Activated CD8-positive, alpha-beta T cell treated with anti-CD3 and anti-CD28 coated beads, Interleukin-2, amount 10 ng/mL, durations not matched to agents 7 days and 5 days (primary cell): ENCODE results near the gene RNF39. TPM values are rescaled to one million over a fixed set of nuclear protein-coding genes. Genes with fewer than 3 reads are reported as not detected.

Experiments
- ATAC-seq: fragments of 150-1000 bp; cut with Tn5 transposase; one replicate; pipeline ENCODE4 v1.10.0; 2021; ENCODE audit warnings: moderate library complexity
- CTCF ChIA-PET: fragments of 350-600 bp; sonication (Branson Sonifier 250); formaldehyde crosslinking; loops from one replicate; lab custom pipeline; 2021; ENCODE audit warnings: antibody characterized with exemption; lab: Charles Lee
- POLR2A ChIA-PET: fragments of 350-600 bp; sonication (Branson Sonifier 250); formaldehyde crosslinking; loops from one replicate; lab custom pipeline; 2021; ENCODE audit warnings: antibody characterized with exemption; lab: Charles Lee
- DNase-seq: peaks from one replicate; pipeline ENCODE4 v3.0.0-alpha.2; 2020
- H3K27ac Mint-ChIP-seq: one replicate; pipeline ENCODE4 v1.8.0; 2021; ENCODE audit warnings: mild to moderate bottlenecking, mixed read lengths
- H3K27me3 Mint-ChIP-seq: one replicate; pipeline ENCODE4 v1.8.0; 2021; ENCODE audit warnings: low read depth, mixed read lengths
- H3K36me3 Mint-ChIP-seq: one replicate; pipeline ENCODE4 v1.8.0; 2021; ENCODE audit warnings: low read depth, mixed read lengths
- H3K4me1 Mint-ChIP-seq: one replicate; pipeline ENCODE4 v1.8.0; 2021; ENCODE audit warnings: low read depth, mixed read lengths
- H3K4me3 Mint-ChIP-seq: one replicate; pipeline ENCODE4 v1.8.0; 2021; ENCODE audit warnings: mild to moderate bottlenecking, mixed read lengths
- H3K9me3 Mint-ChIP-seq: one replicate; pipeline ENCODE4 v1.8.0; 2022; ENCODE audit warnings: mixed read lengths; ENCODE audit not compliant: insufficient read depth
- total RNA-seq, 2 experiments: library from RNA; stranded (reverse); gene quantifications; one replicate each; pipeline ENCODE4 v1.2.3, GENCODE V29; 2021

Gene RNF39
- total RNA-seq, 2 experiments from 2014 or later, result not detected

- ChIA-PET CTCF (interaction anchor here (0.8 to 2.8 kb wide), 3 partner anchors 35 to 64 kb away, joined by 3 to 17 read pairs (median 9); no protein-coding TSS in a partner anchor), POLR2A (interaction anchor here (1.2 kb wide), 1 partner anchor 20 kb away, joined by 3 read pairs; no protein-coding TSS in a partner anchor)
- Mint-ChIP-seq H3K4me1 (peaks cover 50% of the 10 kb centered on the region), H3K36me3 (peaks cover 53% of the 10 kb centered on the region), H3K9me3 (no peaks in the 10 kb centered on the region), H3K27me3 (peaks cover 17% of the 10 kb centered on the region), H3K4me3 (peak overlapping the region; percentile 87), H3K27ac (peak overlapping the region; percentile 94)
- ATAC-seq, result no peak
- no peak for DNase-seq
Observed at GRCh38 chr6:30067460-30068139, 8.0 kb downstream of the RNF39 start.

- H3K36me3 Mint-ChIP-seq, result peaks cover 58% of the 10 kb centered on the region
- ChIA-PET POLR2A (interaction anchor here (0.6 to 2.4 kb wide), 19 partner anchors 9 to 1144 kb away, joined by 3 to 17 read pairs (median 4); partner anchors contain the start of genes HLA-A, MDC1 and TRIM26), CTCF (interaction anchor here (0.8 to 2.8 kb wide), 8 partner anchors 9 to 417 kb away, joined by 3 to 17 read pairs (median 6); partner anchors contain the start of gene RNF39)
- no peaks in the 10 kb centered on the region for H3K9me3 Mint-ChIP-seq
- ATAC-seq (peak; percentile 98), DNase-seq (peak; percentile 100)
- H3K4me3 Mint-ChIP-seq, result peak within 1 kb of the TSS; percentile 87
- peaks cover 10% of the 10 kb centered on the region for H3K27me3 Mint-ChIP-seq
- peaks cover 54% of the 10 kb centered on the region for H3K4me1 Mint-ChIP-seq
- H3K27ac Mint-ChIP-seq, result peak within 1 kb of the TSS; percentile 94
Observed at GRCh38 chr6:30066577-30067459, 8.8 kb downstream of the RNF39 start, which contains the start of gene PPP1R11. Gene PPP1R11 (plus strand): TSS chr6:30067198. CDS start chr6:30067411, 213 bp downstream.

- Mint-ChIP-seq H3K27me3 (peaks cover 4% of the 10 kb centered on the region), H3K4me1 (peaks cover 53% of the 10 kb centered on the region), H3K9me3 (no peaks in the 10 kb centered on the region), H3K27ac (peak overlapping the region; percentile 94), H3K4me3 (peak overlapping the region; percentile 87), H3K36me3 (peaks cover 60% of the 10 kb centered on the region)
- ChIA-PET POLR2A (interaction anchor here (0.6 to 2.4 kb wide), 18 partner anchors 8 to 1143 kb away, joined by 3 to 17 read pairs (median 4); partner anchors contain the start of genes HLA-A, MDC1 and TRIM26), CTCF (interaction anchor here (0.8 to 2.8 kb wide), 9 partner anchors 9 to 416 kb away, joined by 3 to 17 read pairs (median 4); partner anchors contain the start of gene RNF39)
- no peak for DNase-seq
- ATAC-seq, result no peak
Observed at GRCh38 chr6:30066082-30066481, 9.5 kb downstream of the RNF39 start.

- Mint-ChIP-seq H3K27me3 (no peaks in the 10 kb centered on the region), H3K4me3 (peak overlapping the region; percentile 32), H3K27ac (peak overlapping the region; percentile 49), H3K36me3 (peaks cover 44% of the 10 kb centered on the region), H3K4me1 (peaks cover 59% of the 10 kb centered on the region), H3K9me3 (no peaks in the 10 kb centered on the region)
- CTCF ChIA-PET, result no interaction called here
- ATAC-seq (no peak), DNase-seq (no peak)
- POLR2A ChIA-PET, result no interaction called here
Observed at GRCh38 chr6:30063315-30063714, 12.3 kb downstream of the RNF39 start.

- H3K27ac Mint-ChIP-seq, result peak overlapping the region; percentile 99
- peaks cover 52% of the 10 kb centered on the region for H3K4me1 Mint-ChIP-seq
- ChIA-PET CTCF (interaction anchor here (1.2 to 4.7 kb wide), 2 partner anchors 41 to 415 kb away, joined by 3 to 19 read pairs; no protein-coding TSS in a partner anchor), POLR2A (interaction anchor here (1.1 to 2.2 kb wide), 5 partner anchors 8 to 150 kb away, joined by 5 to 16 read pairs (median 7); partner anchors contain the start of gene TRIM26)
- DNase-seq (no peak), ATAC-seq (no peak)
- H3K36me3 Mint-ChIP-seq, result peaks cover 48% of the 10 kb centered on the region
- no peaks in the 10 kb centered on the region for H3K27me3 Mint-ChIP-seq
- no peaks in the 10 kb centered on the region for H3K9me3 Mint-ChIP-seq
- H3K4me3 Mint-ChIP-seq, result peak overlapping the region; percentile 98
Observed at GRCh38 chr6:30062471-30063178, 12.9 kb downstream of the RNF39 start.

GRCh38 chr6:30061858-30062458, 13.6 kb downstream of the RNF39 start:
- ChIA-PET POLR2A (interaction anchor here (0.9 to 2.2 kb wide), 9 partner anchors 8 to 151 kb away, joined by 3 to 16 read pairs (median 6); partner anchors contain the start of gene TRIM26), CTCF (interaction anchor here (1.1 to 4.7 kb wide), 6 partner anchors 42 to 414 kb away, joined by 3 to 19 read pairs (median 4); no protein-coding TSS in a partner anchor)
- H3K9me3 Mint-ChIP-seq, result no peaks in the 10 kb centered on the region
- peaks cover 54% of the 10 kb centered on the region for H3K36me3 Mint-ChIP-seq
- no peaks in the 10 kb centered on the region for H3K27me3 Mint-ChIP-seq
- peaks cover 49% of the 10 kb centered on the region for H3K4me1 Mint-ChIP-seq
- DNase-seq (peak; percentile 73), ATAC-seq (no peak)
- H3K4me3 Mint-ChIP-seq, result peak overlapping the region; percentile 98
- peak overlapping the region; percentile 99 for H3K27ac Mint-ChIP-seq

- DNase-seq, result peak; percentile 93
- Mint-ChIP-seq H3K36me3 (peaks cover 56% of the 10 kb centered on the region), H3K27ac (peak within 1 kb of the TSS; percentile 99), H3K27me3 (no peaks in the 10 kb centered on the region), H3K4me3 (peak within 1 kb of the TSS; percentile 98), H3K4me1 (peaks cover 48% of the 10 kb centered on the region), H3K9me3 (no peaks in the 10 kb centered on the region)
- peak; percentile 93 for ATAC-seq
- POLR2A ChIA-PET, result interaction anchor here (0.7 to 2.2 kb wide), 17 partner anchors 9 to 1330 kb away, joined by 3 to 16 read pairs (median 5); partner anchors contain the start of gene TRIM26
- CTCF ChIA-PET, result interaction anchor here (1.1 to 4.7 kb wide), 7 partner anchors 42 to 414 kb away, joined by 3 to 19 read pairs (median 5); no protein-coding TSS in a partner anchor
Observed at GRCh38 chr6:30061092-30061857, 14.3 kb downstream of the RNF39 start, which contains the start of gene POLR1H. Gene POLR1H (plus strand): TSS chr6:30061265. CDS start chr6:30061525, 260 bp downstream.

GRCh38 chr6:30060606-30061091, 14.9 kb downstream of the RNF39 start:
- Mint-ChIP-seq H3K9me3 (no peaks in the 10 kb centered on the region), H3K36me3 (peaks cover 57% of the 10 kb centered on the region), H3K27me3 (no peaks in the 10 kb centered on the region), H3K4me3 (peak overlapping the region; percentile 98), H3K4me1 (peaks cover 41% of the 10 kb centered on the region), H3K27ac (peak overlapping the region; percentile 99)
- POLR2A ChIA-PET, result interaction anchor here (0.7 to 2.2 kb wide), 15 partner anchors 8 to 1329 kb away, joined by 3 to 16 read pairs (median 6); partner anchors contain the start of gene TRIM26
- peak; percentile 21 for ATAC-seq
- DNase-seq, result no peak
- CTCF ChIA-PET, result interaction anchor here (0.9 to 4.7 kb wide), 9 partner anchors 17 to 407 kb away, joined by 3 to 19 read pairs (median 6); no protein-coding TSS in a partner anchor

- H3K9me3 Mint-ChIP-seq, result no peaks in the 10 kb centered on the region
- no peak overlapping the region for H3K27ac Mint-ChIP-seq
- peaks cover 37% of the 10 kb centered on the region for H3K36me3 Mint-ChIP-seq
- H3K27me3 Mint-ChIP-seq, result no peaks in the 10 kb centered on the region
- DNase-seq (no peak), ATAC-seq (no peak)
- H3K4me3 Mint-ChIP-seq, result no peak overlapping the region
- CTCF ChIA-PET, result interaction anchor here (1.2 kb wide), 1 partner anchor 48 kb away, joined by 3 read pairs; no protein-coding TSS in a partner anchor
- POLR2A ChIA-PET, result no interaction called here
- H3K4me1 Mint-ChIP-seq, result peaks cover 14% of the 10 kb centered on the region
Observed at GRCh38 chr6:30055513-30055912, 20.1 kb downstream of the RNF39 start.
